Measurements from ENCODE around the gene CAPG. TPM values are rescaled to one million over a fixed set of nuclear protein-coding genes. Genes with fewer than 3 reads are reported as not detected.
"Not testable (repeated sequence)": the region's sequence is repeated elsewhere in the genome, so short reads cannot be mapped to it uniquely, and the experiment has no call there.

Gene CAPG
- total RNA-seq, 1 donor from 2014 or later: 76.4 TPM

DNA sequence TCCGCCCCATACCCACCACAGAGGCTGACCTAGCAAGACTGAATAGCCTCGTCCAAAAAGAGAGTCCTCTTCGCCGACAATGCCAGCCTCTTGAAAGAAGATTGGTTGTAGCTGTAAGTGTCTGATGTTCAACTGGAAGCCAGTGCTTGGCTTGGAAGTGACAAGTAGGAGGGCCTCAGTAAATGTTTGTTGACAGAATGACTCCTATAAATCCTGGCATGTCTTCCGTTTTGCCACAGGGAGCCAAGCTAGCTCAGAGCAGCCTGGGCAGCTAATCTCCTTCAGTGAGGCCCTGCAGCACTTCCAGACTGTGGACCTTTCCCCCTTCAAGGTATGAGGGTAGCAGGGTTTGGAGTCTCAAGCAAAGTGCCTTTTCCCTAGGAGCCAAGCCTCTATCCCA is 40.7 kb downstream of the CAPG start:
- DNase-seq (ENCODE audit: low spot score): no peak
- H3K4me1 Mint-ChIP-seq (ENCODE audit: unreplicated experiment): no peaks in the 10 kb centered on the region
- H3K4me3 Mint-ChIP-seq (ENCODE audit: unreplicated experiment): no peak overlapping the region
- TF ChIP-seq, protein P1, sequence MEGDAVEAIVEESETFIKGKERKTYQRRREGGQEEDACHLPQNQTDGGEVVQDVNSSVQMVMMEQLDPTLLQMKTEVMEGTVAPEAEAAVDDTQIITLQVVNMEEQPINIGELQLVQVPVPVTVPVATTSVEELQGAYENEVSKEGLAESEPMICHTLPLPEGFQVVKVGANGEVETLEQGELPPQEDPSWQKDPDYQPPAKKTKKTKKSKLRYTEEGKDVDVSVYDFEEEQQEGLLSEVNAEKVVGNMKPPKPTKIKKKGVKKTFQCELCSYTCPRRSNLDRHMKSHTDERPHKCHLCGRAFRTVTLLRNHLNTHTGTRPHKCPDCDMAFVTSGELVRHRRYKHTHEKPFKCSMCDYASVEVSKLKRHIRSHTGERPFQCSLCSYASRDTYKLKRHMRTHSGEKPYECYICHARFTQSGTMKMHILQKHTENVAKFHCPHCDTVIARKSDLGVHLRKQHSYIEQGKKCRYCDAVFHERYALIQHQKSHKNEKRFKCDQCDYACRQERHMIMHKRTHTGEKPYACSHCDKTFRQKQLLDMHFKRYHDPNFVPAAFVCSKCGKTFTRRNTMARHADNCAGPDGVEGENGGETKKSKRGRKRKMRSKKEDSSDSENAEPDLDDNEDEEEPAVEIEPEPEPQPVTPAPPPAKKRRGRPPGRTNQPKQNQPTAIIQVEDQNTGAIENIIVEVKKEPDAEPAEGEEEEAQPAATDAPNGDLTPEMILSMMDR (IDR thresholded peaks at IDR 0.05; ENCODE audit: unreplicated experiment): no peak
- no peaks in the 10 kb centered on the region for H3K27me3 Mint-ChIP-seq (ENCODE audit: unreplicated experiment)
- H3K27ac Mint-ChIP-seq (ENCODE audit: unreplicated experiment): no peak overlapping the region
- peaks cover 16% of the 10 kb centered on the region for H3K36me3 Mint-ChIP-seq (ENCODE audit: low read depth, unreplicated experiment)
- H3K9me3 Mint-ChIP-seq (ENCODE audit: unreplicated experiment): no peaks in the 10 kb centered on the region

DNA sequence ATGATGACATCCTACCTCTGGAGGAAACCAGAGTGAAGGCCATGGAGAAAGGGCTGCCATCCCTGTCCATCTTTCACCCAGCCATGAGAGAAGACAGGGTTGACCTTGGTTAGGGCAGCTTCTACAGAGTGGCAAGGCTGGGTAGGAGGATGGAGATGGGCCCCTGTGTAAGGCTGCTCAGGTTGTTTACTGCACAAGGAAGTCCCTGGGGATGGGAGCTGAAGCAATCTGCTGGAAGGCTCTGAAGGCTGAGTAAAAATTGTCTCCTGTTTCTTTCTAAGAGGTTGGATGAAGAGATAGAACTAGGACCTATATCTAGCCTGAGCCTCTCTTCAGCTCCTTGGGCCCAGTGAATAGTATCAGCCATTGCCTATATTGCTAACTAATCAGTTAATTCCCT is 41.2 kb downstream of the CAPG start:
- H3K36me3 Mint-ChIP-seq (ENCODE audit: low read depth, unreplicated experiment): peaks cover 14% of the 10 kb centered on the region
- no peak overlapping the region for H3K27ac Mint-ChIP-seq (ENCODE audit: unreplicated experiment)
- no peaks in the 10 kb centered on the region for H3K27me3 Mint-ChIP-seq (ENCODE audit: unreplicated experiment)
- no peak overlapping the region for H3K4me3 Mint-ChIP-seq (ENCODE audit: unreplicated experiment)
- no peaks in the 10 kb centered on the region for H3K9me3 Mint-ChIP-seq (ENCODE audit: unreplicated experiment)
- no peak for DNase-seq (ENCODE audit: low spot score)
- no peaks in the 10 kb centered on the region for H3K4me1 Mint-ChIP-seq (ENCODE audit: unreplicated experiment)
- TF ChIP-seq, protein P1 (IDR thresholded peaks at IDR 0.05; ENCODE audit: unreplicated experiment): no peak

DNA sequence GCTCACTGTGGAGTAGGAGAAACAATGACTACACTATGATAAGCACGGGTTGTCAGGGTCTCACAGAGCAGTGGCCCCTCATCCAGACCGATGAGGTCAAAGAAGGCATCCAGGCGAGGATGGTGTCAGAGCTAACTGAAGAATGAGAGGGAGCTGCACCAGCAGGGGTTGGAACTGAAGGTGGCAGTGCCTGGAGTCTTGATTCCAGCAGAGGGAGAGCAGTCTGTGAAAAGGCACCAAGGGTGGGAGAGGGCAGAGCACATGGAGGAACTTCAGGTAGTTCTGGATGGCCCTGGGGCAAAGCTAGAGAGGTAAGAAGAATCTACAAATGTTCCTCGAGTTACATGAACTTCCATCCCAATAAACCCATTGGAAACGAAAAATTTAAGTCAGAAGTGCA is 43.0 kb downstream of the CAPG start:
- Mint-ChIP-seq H3K27ac (ENCODE audit: unreplicated experiment) (no peak overlapping the region), H3K9me3 (ENCODE audit: unreplicated experiment) (no peaks in the 10 kb centered on the region), H3K27me3 (ENCODE audit: unreplicated experiment) (no peaks in the 10 kb centered on the region), H3K36me3 (ENCODE audit: low read depth, unreplicated experiment) (peaks cover 21% of the 10 kb centered on the region), H3K4me3 (ENCODE audit: unreplicated experiment) (no peak overlapping the region), H3K4me1 (ENCODE audit: unreplicated experiment) (no peaks in the 10 kb centered on the region)
- no peak for DNase-seq (ENCODE audit: low spot score)
- TF ChIP-seq, protein P1 (IDR thresholded peaks at IDR 0.05; ENCODE audit: unreplicated experiment): no peak

DNA sequence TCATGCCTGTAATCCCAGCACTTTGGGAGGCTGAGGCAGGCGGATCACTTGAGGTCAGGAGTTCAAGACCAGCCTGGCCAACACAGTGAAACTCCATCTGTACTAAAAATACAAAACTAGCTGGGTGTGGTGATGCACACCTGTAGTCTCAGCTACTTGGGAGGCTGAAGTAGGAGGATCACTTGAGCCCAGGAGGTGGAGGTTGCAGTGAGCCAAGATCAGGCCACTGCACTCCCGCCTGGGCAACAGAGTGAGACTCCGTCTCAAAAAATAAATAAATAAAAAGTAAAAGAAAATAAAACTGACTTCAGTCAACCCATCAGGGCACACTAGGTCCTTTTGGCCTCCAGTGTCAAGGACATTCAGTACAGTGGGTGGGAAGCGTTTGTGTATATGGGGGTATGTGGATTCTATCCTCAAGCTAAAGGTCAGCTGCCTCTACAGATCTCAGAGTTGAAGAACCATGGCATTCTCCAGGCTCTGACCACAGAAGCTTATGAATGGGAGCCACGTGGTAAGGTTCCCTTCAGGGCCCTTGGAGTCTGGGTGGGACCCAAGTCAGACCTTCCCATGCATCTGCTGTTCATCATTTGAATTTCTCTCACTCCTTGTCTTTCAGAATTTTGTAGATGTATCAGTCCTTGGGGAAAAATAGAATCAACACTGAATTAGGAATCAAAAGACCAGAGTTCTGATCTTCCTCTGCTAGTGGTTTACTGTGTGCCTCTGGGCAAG is 47.3 kb downstream of the CAPG start:
- peaks cover 15% of the 10 kb centered on the region for H3K36me3 Mint-ChIP-seq (ENCODE audit: low read depth, unreplicated experiment)
- not testable (repeated sequence) for H3K27me3 Mint-ChIP-seq (ENCODE audit: unreplicated experiment); DNase-seq (ENCODE audit: low spot score); H3K9me3 Mint-ChIP-seq (ENCODE audit: unreplicated experiment); H3K27ac Mint-ChIP-seq (ENCODE audit: unreplicated experiment); H3K4me3 Mint-ChIP-seq (ENCODE audit: unreplicated experiment); H3K4me1 Mint-ChIP-seq (ENCODE audit: unreplicated experiment)

DNA sequence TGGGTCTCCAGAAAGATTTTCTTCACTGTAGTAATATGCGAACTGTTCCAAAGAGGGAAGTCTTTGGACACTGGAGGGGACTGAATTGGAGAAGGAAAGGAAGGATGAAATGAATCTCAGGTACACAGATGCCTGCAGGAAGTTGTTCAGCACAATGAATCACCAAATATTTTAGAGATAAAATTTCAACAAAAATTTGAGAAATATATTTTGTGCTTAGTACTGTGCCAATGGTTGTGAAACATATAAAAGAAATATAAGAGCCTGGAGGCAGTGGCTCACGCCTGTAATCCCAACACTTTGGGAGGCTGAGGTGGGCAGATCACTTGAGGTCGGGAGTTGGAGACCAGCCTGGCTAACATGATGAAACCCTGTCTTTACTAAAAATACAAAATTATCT is 52.4 kb downstream of the CAPG start:
- H3K27me3 Mint-ChIP-seq (ENCODE audit: unreplicated experiment): peaks cover 8% of the 10 kb centered on the region
- no peak overlapping the region for H3K27ac Mint-ChIP-seq (ENCODE audit: unreplicated experiment)
- TF ChIP-seq, protein P1 (IDR thresholded peaks at IDR 0.05; ENCODE audit: unreplicated experiment): no peak
- H3K4me1 Mint-ChIP-seq (ENCODE audit: unreplicated experiment): peaks cover 19% of the 10 kb centered on the region
- H3K4me3 Mint-ChIP-seq (ENCODE audit: unreplicated experiment): peak overlapping the region; percentile 4
- peaks cover 8% of the 10 kb centered on the region for H3K36me3 Mint-ChIP-seq (ENCODE audit: low read depth, unreplicated experiment)
- H3K9me3 Mint-ChIP-seq (ENCODE audit: unreplicated experiment): no peaks in the 10 kb centered on the region
- no peak for DNase-seq (ENCODE audit: low spot score)
